AG09309 (cell line): ENCODE measurements around the gene KIT.
"Not testable (repeated sequence)": the region's sequence is repeated elsewhere in the genome, so short reads cannot be mapped to it uniquely, and the experiment has no call there.

Experiments used
- DNase-seq: peaks from one replicate; pipeline ENCODE4 v3.0.0-alpha.2; 2010; ENCODE audit warnings: low read depth
- H3K4me3 ChIP-seq: 2 replicates; pipeline ENCODE4 v1.5.1; 2011; ENCODE audit warnings: mild to moderate bottlenecking, low read depth, low read length, moderate library complexity; ENCODE audit not compliant: control insufficient read depth
- CTCF ChIP-seq: IDR thresholded peaks from 2 replicates; pipeline ENCODE4 v1.5.1; 2011; ENCODE audit warnings: mild to moderate bottlenecking, low read depth, low read length, inconsistent platforms; ENCODE audit not compliant: insufficient read depth, control insufficient read depth; ENCODE audit errors: missing control alignments

Gene KIT

DNA sequence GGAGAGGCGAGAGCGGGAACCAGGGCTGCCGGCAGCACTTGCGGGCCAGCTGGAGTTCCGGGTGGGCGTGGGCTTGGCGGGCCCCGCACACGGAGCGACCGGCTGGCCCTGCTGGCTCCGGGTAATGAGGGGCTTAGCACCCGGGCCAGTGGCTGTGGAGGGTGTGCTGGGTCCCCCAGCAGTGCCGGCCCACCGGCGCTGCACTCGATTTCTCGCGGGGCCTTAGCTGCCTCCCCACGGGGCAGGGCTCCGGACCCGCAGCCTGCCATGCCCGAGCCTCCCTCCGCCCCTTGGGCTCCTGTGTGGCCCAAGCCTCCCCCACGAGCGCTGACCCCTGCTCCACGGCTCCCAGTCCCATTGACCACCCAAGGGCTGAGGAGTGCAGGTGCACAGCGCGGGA is 25.2 kb upstream of the KIT start:
- H3K4me3 ChIP-seq, result no peak overlapping the region
- DNase-seq, result no peak
- TF ChIP-seq CTCF, result no peak

DNA sequence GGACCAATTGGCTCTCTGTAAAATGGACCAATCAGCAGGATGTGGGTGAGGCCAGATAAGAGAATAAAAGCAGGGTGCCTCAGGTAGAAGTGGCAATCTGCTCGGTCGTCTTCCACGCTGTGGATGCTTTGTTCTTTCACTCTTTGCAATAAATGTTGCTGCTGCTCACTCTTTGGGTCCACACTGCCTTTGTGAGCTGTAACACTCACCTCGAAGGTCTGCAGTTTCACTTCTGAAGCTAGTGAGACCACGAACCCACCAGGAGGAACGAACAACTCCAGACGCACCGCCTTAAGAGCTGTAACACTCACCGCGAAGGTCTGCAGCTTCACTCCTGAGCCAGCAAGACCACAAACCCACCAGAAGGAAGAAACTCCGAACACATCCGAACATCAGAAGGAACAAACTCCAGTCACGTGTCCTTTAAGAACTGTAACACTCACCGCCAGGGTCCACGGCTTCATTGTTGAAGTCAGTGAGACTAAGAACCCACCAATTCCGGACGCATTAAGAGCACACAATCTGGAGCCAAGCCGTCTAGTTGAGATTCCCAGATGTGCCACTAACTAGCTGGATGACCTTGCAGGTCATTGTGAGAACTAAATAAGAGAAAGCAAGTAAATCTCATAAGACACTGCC is 24.5 kb upstream of the KIT start:
- not testable (repeated sequence) for H3K4me3 ChIP-seq, DNase-seq

DNA sequence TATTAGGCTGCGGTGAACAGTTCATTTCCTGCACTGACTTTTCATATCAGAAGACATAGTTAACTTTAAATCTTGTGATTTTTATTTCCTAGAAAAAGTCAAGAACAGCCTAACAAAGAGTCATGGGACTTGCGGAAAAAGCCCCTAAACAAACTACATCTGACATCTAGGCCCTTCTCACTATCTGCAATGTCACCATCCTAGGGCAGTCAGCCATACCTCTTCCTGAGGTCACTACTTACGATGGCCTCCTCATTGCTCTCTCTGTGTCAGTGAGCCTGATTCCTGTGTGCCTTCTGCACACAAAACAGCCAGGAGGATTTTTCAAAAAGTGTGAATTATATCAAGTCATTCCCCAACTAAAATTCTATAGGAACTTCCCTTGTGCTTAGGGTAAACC is 22.4 kb upstream of the KIT start:
- no peak overlapping the region for H3K4me3 ChIP-seq
- no peak for TF ChIP-seq CTCF
- DNase-seq, result no peak

DNA sequence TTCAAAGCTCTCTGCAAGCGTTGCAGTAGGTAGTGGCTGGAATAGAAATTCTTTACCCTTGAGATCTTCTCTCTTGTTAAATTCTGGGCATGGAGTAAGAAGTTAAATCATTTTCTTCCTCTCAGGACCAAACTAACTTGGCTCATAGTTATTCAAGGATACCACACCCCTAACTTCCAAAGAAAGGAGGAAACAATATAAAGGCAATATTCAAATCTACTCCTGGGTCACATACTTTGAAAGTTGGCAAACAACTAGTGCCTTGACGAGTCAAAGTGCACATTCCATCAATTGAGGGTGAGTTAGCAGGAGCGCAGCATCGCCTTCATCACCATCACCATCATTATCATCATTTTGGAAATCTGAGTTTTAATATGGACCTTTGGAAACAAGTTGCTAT is 20.4 kb upstream of the KIT start:
- no peak for DNase-seq
- no peak for TF ChIP-seq CTCF
- H3K4me3 ChIP-seq, result no peak overlapping the region

DNA sequence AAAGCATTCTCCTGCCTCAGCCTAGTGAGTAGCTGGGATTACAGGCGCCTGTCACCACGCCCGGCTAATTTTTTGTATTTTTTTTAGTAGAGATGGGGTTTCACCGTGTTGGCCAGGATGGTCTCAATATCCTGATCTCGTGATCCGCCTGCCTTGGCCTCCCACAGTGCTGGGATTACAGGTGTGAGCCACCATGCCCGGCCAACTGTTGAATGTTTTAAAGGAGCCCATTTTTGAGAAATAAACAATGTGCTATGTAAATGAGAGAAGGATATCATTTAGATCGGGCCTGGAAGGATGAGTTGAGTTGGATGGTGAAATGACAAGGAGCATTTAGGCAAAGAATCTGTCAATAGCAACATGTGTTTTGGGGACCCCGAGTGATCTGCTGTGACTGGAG is 16.7 kb upstream of the KIT start:
- DNase-seq, H3K4me3 ChIP-seq: not testable (repeated sequence)

DNA sequence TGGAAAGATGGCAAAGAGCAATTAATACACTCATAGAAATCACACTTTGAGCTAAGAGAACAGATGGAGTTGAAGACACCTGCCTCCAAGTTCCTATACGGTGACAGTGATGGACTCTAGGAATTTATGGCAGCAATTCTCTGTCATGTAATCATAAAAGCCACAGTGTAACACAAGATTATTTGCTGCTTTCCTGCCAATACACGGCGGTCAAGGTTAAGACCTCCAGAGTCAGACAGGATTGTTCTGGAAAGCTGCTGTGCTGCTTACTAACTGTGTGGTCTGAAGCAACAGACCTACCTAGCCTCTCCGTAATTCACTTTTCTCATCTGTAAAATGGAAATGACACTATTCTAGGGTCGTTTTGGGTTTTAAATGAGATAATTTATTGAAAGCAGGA is 14.6 kb upstream of the KIT start:
- no peak for TF ChIP-seq CTCF
- H3K4me3 ChIP-seq, result no peak overlapping the region
- no peak for DNase-seq

- TF ChIP-seq CTCF, result no peak
- H3K4me3 ChIP-seq, result no peak overlapping the region
- no peak for DNase-seq
Measured at GRCh38 chr4:54643958-54644751, 13.6 kb upstream of the KIT start.
